NCI-H146 (cell line): ENCODE data around the gene CLBA1.
"Not testable (repeated sequence)": the region's sequence is repeated elsewhere in the genome, so short reads cannot be mapped to it uniquely, and the experiment has no call there.

Experiments used
- DNase-seq: peaks from one replicate; lab custom pipeline; 2025; lab: John Stamatoyannopoulos, UW

The CLBA1 gene

GRCh38 chr14:104985675-104986486 lies at the start of gene CLBA1:
Gene CLBA1 (plus strand): TSS chr14:104985788. CDS start chr14:104986432, 644 bp downstream.
- peak; percentile 95 for DNase-seq

GRCh38 chr14:104935955-104936354 lies 49.6 kb upstream of the CLBA1 start:
- no peak for DNase-seq

GRCh38 chr14:104936361-104937155 lies 49.0 kb upstream of the CLBA1 start:
- no peak for DNase-seq

DNA sequence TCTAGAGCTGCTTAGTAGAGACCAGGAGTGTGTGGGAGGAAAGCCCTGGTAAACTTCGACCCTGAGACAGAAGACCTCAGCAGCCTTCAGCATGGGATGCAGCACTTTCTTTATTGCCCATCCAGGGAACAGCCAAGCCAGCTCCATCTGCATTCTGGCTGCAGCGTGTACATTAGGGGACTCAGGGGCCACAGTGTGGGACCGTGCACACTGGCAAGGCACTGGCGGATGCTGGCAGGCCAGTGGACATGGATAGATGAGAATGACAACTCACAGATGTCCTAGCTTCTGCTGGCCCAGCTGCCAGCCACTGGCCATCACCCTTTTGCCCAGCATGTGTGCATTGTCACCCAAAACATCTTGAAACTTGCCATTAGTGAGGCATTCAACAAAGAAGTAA lies 48.4 kb upstream of the CLBA1 start:
- no peak for DNase-seq

- no peak for DNase-seq
Measured at GRCh38 chr14:104937694-104938365, 47.8 kb upstream of the CLBA1 start.

GRCh38 chr14:104938436-104938835 lies 47.2 kb upstream of the CLBA1 start:
- DNase-seq = no peak

DNA sequence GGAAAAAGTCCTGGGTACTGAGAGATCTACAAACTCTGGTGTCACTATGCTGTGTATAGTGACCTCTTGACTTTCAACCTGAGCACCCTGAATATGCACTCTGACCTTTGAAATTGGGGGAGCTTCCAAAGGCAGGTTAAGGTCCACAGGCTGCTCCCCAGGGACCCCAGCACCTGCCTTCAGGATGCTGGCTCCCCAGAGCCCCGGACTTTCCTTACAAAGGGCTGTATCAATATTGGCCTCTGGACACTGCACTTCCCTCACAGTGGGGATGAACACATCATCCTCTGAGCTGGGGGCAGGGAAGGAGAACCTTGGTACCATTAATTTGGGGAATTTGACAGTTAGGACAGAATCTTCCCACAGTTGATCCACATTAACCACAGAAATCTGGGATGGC lies 46.6 kb upstream of the CLBA1 start:
- no peak for DNase-seq

GRCh38 chr14:104939666-104940410 lies 45.8 kb upstream of the CLBA1 start:
- DNase-seq = no peak

DNA sequence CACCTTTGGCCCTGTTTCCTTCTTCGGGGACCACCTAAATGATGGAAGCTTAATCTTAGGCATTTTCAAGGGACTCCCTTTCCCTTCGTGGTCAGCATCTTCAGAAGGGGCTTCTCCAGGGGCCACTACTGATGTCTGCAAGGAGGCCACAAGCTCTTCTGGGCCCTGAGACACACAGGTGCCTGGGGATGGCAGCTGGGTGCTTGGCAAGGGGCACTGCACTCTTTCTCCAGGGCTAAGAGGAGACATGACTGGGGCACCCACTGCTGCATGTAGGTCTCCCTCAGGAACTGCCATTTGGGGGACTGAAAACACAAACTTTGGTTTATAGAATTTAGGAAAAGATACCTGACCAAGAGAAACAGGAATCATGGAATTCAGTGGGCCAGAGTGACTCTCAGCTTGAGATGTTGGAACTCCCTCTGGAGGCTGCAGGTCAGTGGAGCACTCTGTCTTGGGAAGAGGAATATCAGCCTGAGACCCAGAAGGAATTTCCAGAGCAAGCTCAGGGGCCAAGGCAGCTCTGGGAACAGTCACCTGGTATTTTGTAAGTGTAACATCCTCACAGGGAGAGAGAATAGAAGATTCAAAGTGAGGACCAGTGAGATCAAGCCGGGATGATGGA lies 45.0 kb upstream of the CLBA1 start:
- DNase-seq = no peak

DNA sequence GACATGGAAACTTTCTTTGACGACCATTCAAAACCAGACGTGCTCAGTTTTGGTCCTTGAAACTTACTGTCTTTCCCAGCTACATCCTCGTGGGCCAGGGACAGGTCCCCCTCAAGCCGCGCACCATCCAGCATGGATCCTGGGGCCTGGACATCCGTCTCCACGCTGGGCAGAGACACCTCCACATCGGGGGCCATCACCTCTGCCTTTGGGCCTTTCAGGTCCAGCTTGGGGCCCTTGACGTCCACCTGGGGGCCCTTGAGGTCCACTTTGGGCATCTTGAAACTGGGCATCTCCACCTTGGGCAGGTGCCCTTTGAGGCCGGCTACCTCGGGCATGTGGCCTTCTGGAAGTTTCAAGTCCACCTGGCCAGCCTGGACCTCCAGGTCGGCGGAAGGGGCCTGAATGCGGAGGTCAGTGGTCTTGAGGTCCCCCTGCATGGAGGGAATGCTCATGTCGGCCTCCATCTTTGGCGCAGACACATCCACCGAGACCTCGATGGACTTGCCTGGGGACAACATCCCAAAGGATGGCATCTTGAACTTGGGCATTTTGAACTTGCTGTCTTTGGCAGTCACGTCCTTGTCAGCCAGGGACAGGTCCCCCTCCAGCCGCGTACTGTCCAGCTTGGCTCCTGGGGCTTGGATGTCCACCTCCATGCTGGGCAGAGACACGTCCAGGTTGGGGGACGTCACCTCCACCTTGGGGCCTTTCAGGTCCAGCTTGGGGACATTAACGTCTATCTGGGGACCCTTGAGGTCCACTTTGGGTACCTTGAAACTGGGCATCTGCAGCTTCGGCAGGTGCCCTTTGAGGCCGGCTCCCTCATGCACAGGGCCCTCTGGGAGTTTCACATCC lies 43.9 kb upstream of the CLBA1 start:
- DNase-seq = no peak

DNA sequence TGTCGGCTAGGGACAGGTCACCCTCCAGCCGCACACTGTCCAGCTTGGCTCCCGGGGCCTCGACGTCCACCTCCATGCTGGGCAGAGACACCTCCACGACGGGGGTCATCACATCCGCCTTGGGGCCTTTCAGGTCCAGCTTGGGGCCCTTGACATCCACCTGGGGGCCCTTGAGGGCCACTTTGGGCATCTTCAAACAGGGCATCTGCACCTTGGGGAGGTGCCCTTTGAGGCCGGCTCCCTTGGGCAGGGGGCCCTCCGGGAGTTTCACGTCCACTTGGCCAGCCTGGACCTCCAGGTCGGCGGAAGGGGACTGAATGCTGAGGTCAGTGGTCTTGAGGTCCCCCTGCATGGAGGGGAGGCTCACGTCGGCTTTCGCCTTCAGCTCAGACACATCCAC lies 43.0 kb upstream of the CLBA1 start:
- no peak for DNase-seq

- not testable (repeated sequence) for DNase-seq
Measured at GRCh38 chr14:104943216-104944015, 42.2 kb upstream of the CLBA1 start.

DNA sequence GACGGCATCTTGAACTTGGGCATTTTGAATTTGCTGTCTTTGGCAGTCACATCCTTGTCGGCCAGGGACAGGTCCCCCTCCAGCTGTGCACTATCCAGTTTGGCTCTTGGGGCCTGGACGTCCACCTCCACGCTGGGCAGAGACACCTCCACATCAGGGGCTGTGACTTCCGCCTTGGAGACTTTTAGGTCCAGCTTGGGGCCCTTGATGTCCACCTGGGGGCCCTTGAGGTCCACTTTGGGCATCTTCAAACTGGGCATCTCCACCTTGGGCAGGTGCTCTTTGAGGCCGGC lies 41.6 kb upstream of the CLBA1 start:
- DNase-seq = not testable (repeated sequence)

DNA sequence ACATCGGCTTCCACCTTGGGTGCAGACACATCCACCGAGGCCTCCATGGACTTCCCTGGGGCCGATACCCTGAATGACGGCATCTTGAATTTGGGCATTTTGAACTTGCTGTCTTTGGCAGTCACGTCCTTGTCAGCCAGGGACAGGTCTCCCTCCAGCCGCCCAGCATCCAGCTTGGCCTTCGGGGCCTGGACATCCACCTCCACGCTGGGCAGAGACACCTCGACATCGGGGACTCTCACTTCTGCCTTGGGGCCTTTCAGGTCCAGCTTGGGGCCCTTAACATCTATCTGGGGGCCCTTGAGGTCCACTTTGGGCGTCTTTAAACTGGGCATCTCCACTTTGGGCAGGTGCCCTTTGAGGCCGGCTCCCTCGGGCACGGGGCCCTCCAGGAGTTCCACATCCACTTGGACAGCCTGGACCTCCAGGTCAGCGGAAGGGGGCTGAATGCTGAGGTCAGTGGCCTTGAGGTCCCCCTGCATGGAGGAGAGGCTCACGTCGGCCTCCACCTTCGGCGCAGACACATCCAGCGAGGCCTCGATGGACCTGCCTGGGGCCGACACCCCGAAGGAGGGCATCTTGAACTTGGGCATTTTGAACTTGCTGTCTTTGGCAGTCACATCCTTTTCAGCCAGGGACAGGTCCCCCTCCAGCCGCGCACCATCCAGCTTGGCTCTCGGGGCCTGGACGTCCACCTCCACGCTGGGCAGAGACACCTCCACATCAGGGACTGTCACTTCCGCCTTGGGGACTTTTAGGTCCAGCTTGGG lies 41.0 kb upstream of the CLBA1 start:
- not testable (repeated sequence) for DNase-seq

DNA sequence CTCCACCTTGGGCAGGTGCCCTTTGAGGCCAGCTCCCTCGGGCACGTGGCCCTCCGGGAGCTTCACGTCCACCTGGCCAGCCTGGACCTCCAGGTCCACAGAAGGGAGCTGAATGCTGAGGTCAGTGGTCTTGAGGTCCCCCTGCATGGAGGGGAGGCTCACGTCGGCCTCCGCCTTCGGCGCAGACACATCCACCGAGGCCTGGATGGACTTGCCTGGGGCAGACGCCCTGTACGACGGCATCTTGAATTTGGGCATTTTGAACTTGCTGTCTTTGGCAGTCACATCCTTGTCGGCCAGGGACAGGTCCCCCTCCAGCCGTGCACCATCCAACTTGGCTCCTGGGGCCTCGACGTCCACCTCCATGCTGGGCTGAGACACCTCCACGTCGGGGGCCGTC lies 40.3 kb upstream of the CLBA1 start:
- not testable (repeated sequence) for DNase-seq

DNA sequence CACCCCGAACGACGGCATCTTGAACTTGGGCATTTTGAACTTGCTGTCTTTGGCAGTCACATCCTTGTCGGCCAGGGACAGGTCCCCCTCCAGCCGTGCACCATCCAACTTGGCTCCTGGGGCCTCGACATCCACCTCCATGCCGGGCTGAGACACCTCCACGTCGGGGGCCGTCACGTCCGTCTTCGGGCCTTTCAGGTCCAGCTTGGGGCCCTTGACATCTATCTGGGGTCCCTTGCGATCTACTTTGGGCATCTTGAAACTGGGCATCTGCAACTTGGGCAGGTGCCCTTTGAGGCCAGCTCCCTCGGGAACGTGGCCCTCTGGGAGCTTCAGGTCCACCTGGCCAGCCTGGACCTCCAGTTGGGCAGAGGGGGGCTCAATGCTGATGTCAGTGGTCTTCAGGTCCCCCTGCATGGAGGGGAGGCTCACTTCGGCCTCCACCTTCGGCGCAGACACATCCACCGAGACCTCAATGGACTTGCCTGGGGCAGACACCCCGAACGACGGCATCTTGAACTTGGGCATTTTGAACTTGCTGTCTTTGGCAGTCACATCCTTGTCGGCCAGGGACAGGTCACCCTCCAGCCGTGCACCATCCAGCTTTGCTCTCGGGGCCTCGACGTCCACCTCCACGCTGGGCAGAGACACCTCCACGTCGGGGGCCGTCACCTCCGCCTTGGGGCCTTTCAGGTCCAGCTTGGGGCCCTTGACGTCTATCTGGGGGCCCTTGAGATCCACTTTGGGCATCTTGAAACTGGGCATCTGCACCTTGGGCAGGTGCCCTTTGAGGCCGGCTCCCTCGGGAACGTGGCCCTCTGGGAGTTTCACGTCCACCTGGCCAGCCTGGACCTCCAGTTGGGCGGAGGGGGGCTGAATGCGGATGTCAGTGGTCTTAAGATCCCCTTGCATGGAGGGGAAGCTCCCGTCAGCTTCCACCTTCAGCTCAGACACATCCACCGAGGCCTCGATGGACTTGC lies 39.3 kb upstream of the CLBA1 start:
- not testable (repeated sequence) for DNase-seq

GRCh38 chr14:104947201-104947600 lies 38.4 kb upstream of the CLBA1 start:
- DNase-seq = not testable (repeated sequence)
